Measurements from ENCODE around the gene AFG3L2.

AFG3L2 gene

GRCh38 chr18:12408247-12408869 is 31.3 kb upstream of the AFG3L2 start:
- peak; percentile 29 for DNase-seq (ENCODE audit: low read depth)
- H3K4me3 ChIP-seq (replicated peaks; ENCODE audit: low read depth, low read length), result peak overlapping the region; percentile 69
- TF ChIP-seq CTCF (IDR thresholded peaks at IDR 0.05; ENCODE audit: low read length, missing control alignments), result no peak

GRCh38 chr18:12406371-12407111 is 29.5 kb upstream of the AFG3L2 start:
- H3K4me3 ChIP-seq (replicated peaks; ENCODE audit: low read depth, low read length), result no peak overlapping the region
- TF ChIP-seq CTCF (IDR thresholded peaks at IDR 0.05; ENCODE audit: low read length, missing control alignments), result no peak

GRCh38 chr18:12405066-12405465 is 28.0 kb upstream of the AFG3L2 start:
- no peak overlapping the region for H3K4me3 ChIP-seq (replicated peaks; ENCODE audit: low read depth, low read length)
- no peak for TF ChIP-seq CTCF (IDR thresholded peaks at IDR 0.05; ENCODE audit: low read length, missing control alignments)
- no peak for DNase-seq (ENCODE audit: low read depth)

More at GRCh38 chr18:12406371-12407111, 29.5 kb upstream of the AFG3L2 start:
- DNase-seq (ENCODE audit: low read depth), result no peak

GRCh38 chr18:12403601-12404506 is 26.8 kb upstream of the AFG3L2 start:
- peak; percentile 90 for DNase-seq (ENCODE audit: low read depth)
- no peak overlapping the region for H3K4me3 ChIP-seq (replicated peaks; ENCODE audit: low read depth, low read length)
- no peak for TF ChIP-seq CTCF (IDR thresholded peaks at IDR 0.05; ENCODE audit: low read length, missing control alignments)

GRCh38 chr18:12401881-12402280 is 24.9 kb upstream of the AFG3L2 start:
- DNase-seq (ENCODE audit: low read depth), result no peak
- H3K4me3 ChIP-seq (replicated peaks; ENCODE audit: low read depth, low read length), result no peak overlapping the region
- TF ChIP-seq CTCF (IDR thresholded peaks at IDR 0.05; ENCODE audit: low read length, missing control alignments), result no peak

GRCh38 chr18:12399231-12399630 is 22.2 kb upstream of the AFG3L2 start:
- DNase-seq (ENCODE audit: low read depth), result no peak
- H3K4me3 ChIP-seq (replicated peaks; ENCODE audit: low read depth, low read length), result no peak overlapping the region
- TF ChIP-seq CTCF (IDR thresholded peaks at IDR 0.05; ENCODE audit: low read length, missing control alignments), result no peak

Measured in fibroblast of pulmonary artery (primary cell).